ENCODE results near the gene KLHDC10. TPM values are rescaled to one million over a fixed set of nuclear protein-coding genes. Genes with fewer than 3 reads are reported as not detected.

The KLHDC10 gene
- total RNA-seq, 1 donor from 2014 or later: 33.8 TPM

DNA sequence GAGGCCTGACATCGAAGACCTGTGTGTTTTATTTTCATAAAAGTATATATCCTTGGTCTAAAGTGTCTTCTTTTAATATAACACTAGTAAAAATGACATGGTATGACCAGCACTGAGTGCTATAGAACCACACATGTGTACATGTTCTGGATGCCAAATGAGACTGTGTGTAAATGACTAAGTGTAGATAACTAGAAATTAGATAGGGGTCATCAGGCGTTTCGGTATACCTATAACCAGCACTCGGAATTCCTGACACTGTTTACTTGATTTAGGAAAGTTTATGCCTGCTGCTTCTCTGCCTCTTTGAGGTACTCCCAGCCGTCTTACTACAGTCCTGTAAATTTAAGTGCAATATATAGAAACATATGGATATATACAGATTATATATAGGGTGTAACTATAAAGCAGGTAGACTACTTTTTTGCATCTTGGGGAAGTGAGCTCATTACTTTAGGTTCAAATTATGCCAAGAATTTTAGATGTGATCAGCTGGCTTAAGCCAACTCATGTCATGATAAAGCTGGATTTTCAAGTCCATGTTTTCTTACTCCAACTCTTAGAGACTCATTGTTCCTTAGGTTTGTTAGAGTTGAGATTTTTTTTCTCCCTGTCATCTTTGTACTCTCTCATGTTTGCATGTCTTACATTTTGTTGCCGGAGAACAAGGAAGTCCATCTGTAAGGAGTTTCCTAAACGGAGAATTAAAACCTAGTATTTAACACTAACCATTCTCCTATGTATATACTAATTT, 62.9 kb downstream of the KLHDC10 start:
- Mint-ChIP-seq H3K36me3 (ENCODE audit: low read depth) (peaks cover 21% of the 10 kb centered on the region), H3K4me1 (no peaks in the 10 kb centered on the region), H3K27me3 (ENCODE audit: low read depth) (no peaks in the 10 kb centered on the region), H3K9me3 (no peaks in the 10 kb centered on the region), H3K27ac (ENCODE audit: unreplicated experiment) (no peak overlapping the region), H3K4me3 (no peak overlapping the region)
- no peak for DNase-seq (ENCODE audit: low read depth, low spot score)
- TF ChIP-seq, protein P1, sequence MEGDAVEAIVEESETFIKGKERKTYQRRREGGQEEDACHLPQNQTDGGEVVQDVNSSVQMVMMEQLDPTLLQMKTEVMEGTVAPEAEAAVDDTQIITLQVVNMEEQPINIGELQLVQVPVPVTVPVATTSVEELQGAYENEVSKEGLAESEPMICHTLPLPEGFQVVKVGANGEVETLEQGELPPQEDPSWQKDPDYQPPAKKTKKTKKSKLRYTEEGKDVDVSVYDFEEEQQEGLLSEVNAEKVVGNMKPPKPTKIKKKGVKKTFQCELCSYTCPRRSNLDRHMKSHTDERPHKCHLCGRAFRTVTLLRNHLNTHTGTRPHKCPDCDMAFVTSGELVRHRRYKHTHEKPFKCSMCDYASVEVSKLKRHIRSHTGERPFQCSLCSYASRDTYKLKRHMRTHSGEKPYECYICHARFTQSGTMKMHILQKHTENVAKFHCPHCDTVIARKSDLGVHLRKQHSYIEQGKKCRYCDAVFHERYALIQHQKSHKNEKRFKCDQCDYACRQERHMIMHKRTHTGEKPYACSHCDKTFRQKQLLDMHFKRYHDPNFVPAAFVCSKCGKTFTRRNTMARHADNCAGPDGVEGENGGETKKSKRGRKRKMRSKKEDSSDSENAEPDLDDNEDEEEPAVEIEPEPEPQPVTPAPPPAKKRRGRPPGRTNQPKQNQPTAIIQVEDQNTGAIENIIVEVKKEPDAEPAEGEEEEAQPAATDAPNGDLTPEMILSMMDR (conservative IDR thresholded peaks at IDR 0.05): no peak

DNA sequence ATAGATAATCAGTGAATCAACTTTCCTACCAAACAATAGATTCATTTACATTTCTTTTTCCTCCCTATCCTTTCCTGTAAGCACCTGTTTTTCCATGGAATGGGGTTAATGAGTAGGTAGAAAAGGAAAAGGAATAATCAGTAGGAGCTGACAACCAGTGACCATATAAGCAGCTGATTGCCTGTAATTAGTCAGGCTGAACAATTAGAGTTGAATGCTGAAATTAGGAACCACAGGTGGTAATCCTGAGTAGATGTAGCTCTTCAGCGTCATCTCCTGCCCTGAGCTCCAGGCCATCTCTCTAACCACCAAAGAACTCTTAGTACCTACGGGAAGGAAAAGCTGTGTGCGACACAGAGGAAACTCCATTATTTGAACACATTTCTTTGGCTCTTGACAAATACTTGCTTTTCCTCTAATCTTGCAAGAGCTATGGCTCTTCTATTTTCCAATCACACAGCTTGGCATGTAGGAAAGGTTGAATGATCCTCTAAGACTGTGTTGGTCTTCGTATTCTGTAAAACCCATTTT, 63.8 kb downstream of the KLHDC10 start:
- no peaks in the 10 kb centered on the region for H3K27me3 Mint-ChIP-seq (ENCODE audit: low read depth)
- TF ChIP-seq, protein P1 (conservative IDR thresholded peaks at IDR 0.05): no peak

DNA sequence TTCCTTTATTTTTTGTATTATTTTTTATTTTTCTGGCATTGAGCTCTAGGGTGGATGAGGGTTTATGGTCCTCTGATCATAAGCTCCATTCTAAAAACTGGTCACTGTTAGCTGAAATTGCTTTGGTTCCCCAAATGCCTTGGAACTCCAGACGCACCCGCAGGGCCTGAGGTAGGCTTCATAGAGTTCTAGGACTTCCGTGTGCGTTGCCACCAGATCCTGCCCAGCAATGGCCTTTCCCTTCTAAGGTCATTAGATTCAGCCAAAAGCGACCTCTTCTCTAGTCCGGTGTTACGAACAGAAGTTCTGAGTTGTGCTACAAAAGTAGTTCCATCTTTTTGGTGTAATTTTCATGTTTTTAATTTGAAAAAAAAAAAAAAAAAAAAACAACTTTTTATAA, 64.4 kb downstream of the KLHDC10 start:
- H3K27ac Mint-ChIP-seq (ENCODE audit: unreplicated experiment): no peak overlapping the region
- no peak overlapping the region for H3K4me3 Mint-ChIP-seq
- H3K9me3 Mint-ChIP-seq: no peaks in the 10 kb centered on the region
- no peaks in the 10 kb centered on the region for H3K4me1 Mint-ChIP-seq
- H3K36me3 Mint-ChIP-seq (ENCODE audit: low read depth): peaks cover 13% of the 10 kb centered on the region
- no peaks in the 10 kb centered on the region for H3K27me3 Mint-ChIP-seq (ENCODE audit: low read depth)
- TF ChIP-seq, protein P1 (conservative IDR thresholded peaks at IDR 0.05): no peak
- no peak for DNase-seq (ENCODE audit: low read depth, low spot score)

More for the DNA sequence above, 63.8 kb downstream of the KLHDC10 start:
- Mint-ChIP-seq H3K9me3 (no peaks in the 10 kb centered on the region), H3K4me3 (no peak overlapping the region), H3K36me3 (ENCODE audit: low read depth) (peaks cover 18% of the 10 kb centered on the region), H3K4me1 (no peaks in the 10 kb centered on the region), H3K27ac (ENCODE audit: unreplicated experiment) (no peak overlapping the region)
- DNase-seq (ENCODE audit: low read depth, low spot score): no peak

GRCh38 chr7:130135208-130136205, 65.2 kb downstream of the KLHDC10 start:
- DNase-seq (ENCODE audit: low read depth, low spot score): no peak
- no peaks in the 10 kb centered on the region for H3K9me3 Mint-ChIP-seq
- H3K4me3 Mint-ChIP-seq: no peak overlapping the region
- TF ChIP-seq, protein P1 (conservative IDR thresholded peaks at IDR 0.05): no peak
- H3K27ac Mint-ChIP-seq (ENCODE audit: unreplicated experiment): no peak overlapping the region
- H3K27me3 Mint-ChIP-seq (ENCODE audit: low read depth): no peaks in the 10 kb centered on the region
- peaks cover 9% of the 10 kb centered on the region for H3K36me3 Mint-ChIP-seq (ENCODE audit: low read depth)
- peaks cover 6% of the 10 kb centered on the region for H3K4me1 Mint-ChIP-seq

GRCh38 chr7:130136579-130137167, 66.3 kb downstream of the KLHDC10 start:
- no peak overlapping the region for H3K27ac Mint-ChIP-seq (ENCODE audit: unreplicated experiment)
- peaks cover 9% of the 10 kb centered on the region for H3K4me1 Mint-ChIP-seq
- no peak overlapping the region for H3K4me3 Mint-ChIP-seq
- TF ChIP-seq, protein P1 (conservative IDR thresholded peaks at IDR 0.05): no peak
- no peaks in the 10 kb centered on the region for H3K27me3 Mint-ChIP-seq (ENCODE audit: low read depth)
- no peaks in the 10 kb centered on the region for H3K9me3 Mint-ChIP-seq
- H3K36me3 Mint-ChIP-seq (ENCODE audit: low read depth): peaks cover 6% of the 10 kb centered on the region
- no peak for DNase-seq (ENCODE audit: low read depth, low spot score)
